Tibial artery (tissue), 4 donors: ENCODE results near the gene ELF3.

Source experiments
- DNase-seq, 2 donors: peaks; one replicate each; pipeline ENCODE4 v3.0.0-alpha.2; 2019
- H3K27ac ChIP-seq, 2 donors: fragments of 200-600 bp; sonication (generic) in 1 of 2; 1 replicate in 1 of 2; 2 replicates in 1 of 2; pipeline ENCODE4 v1.5.1; 2018 to 2019; ENCODE audit warnings: mild to moderate bottlenecking in 1 of 2
- H3K27me3 ChIP-seq, 2 donors: fragments of 200-600 bp; sonication (generic) in 1 of 2; one replicate each; pipeline versions ENCODE4 v1.5.1 to v1.6.0; 2016 to 2019
- H3K36me3 ChIP-seq, 3 donors: fragments of 200-600 bp; sonication (generic) in 2 of 3; one replicate each; pipeline ENCODE4 v1.5.1; 2016 to 2019; ENCODE audit warnings: mild to moderate bottlenecking in 2 of 3
- H3K4me1 ChIP-seq, 4 donors: fragments of 200-600 bp; sonication (generic) in 2 of 4; 1 replicate in 3 of 4; 2 replicates in 1 of 4; pipeline ENCODE4 v1.5.1; 2016 to 2019
- H3K4me3 ChIP-seq, 2 donors: fragments of 200-600 bp; sonication (generic) in 1 of 2; 1 replicate in 1 of 2; 2 replicates in 1 of 2; pipeline ENCODE4 v1.5.1; 2018 to 2019; ENCODE audit warnings: mild to moderate bottlenecking in 2 of 2
- H3K9me3 ChIP-seq, 3 donors: fragments of 200-600 bp; sonication (generic) in 1 of 3; one replicate each; pipeline ENCODE4 v1.5.1; 2016 to 2019
- intact Hi-C: fragments of 100-400 bp; cut with DNase I; formaldehyde crosslinking; loops from one replicate; pipeline ENCODE4 v1.15.0; 2023; ENCODE audit warnings: low total_unique reads
- TF ChIP-seq, protein P1 (sequence below), 2 experiments: fragments of 200-600 bp in 1 of 2; fragments of 450-650 bp in 1 of 2; IDR thresholded peaks; one replicate each; pipeline ENCODE4 v1.5.1; 2017 to 2019; ENCODE audit warnings: antibody characterized with exemption in 2 of 2, mild to moderate bottlenecking in 1 of 2, moderate library complexity in 1 of 2

ELF3 gene

DNA sequence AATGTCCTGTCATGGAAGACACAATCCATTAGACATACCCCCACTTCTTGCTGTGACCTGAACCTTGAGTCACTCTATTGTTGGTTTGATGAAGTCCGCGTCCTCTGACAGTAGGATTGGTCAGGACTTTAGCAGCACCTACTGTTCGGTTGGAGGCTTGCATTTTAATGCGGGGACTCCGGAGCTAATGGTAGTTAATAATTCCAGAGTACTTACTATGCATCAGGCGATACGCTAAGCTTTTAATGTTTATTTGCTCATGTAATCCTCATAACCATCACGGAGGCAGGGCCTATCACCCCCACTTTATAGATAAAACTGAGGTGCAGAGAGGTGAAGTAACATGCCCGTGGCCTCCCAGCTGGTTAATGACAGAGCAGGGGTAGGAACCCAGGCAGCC is 7.9 kb upstream of the ELF3 start:
- no peak overlapping the region for H3K4me3 ChIP-seq
- no peaks in the 10 kb centered on the region for H3K27me3 ChIP-seq
- TF ChIP-seq, protein P1, sequence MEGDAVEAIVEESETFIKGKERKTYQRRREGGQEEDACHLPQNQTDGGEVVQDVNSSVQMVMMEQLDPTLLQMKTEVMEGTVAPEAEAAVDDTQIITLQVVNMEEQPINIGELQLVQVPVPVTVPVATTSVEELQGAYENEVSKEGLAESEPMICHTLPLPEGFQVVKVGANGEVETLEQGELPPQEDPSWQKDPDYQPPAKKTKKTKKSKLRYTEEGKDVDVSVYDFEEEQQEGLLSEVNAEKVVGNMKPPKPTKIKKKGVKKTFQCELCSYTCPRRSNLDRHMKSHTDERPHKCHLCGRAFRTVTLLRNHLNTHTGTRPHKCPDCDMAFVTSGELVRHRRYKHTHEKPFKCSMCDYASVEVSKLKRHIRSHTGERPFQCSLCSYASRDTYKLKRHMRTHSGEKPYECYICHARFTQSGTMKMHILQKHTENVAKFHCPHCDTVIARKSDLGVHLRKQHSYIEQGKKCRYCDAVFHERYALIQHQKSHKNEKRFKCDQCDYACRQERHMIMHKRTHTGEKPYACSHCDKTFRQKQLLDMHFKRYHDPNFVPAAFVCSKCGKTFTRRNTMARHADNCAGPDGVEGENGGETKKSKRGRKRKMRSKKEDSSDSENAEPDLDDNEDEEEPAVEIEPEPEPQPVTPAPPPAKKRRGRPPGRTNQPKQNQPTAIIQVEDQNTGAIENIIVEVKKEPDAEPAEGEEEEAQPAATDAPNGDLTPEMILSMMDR (IDR thresholded peaks at IDR 0.05), result no peak
- peaks cover 0 to under 1% (median 0%) of the 10 kb centered on the region in 4 donors for H3K4me1 ChIP-seq
- no peak overlapping the region for H3K27ac ChIP-seq
- no peaks in the 10 kb centered on the region for H3K9me3 ChIP-seq
- intact Hi-C loops, result no loop called here
- no peak for DNase-seq
- peaks cover 48 to 87% (median 78%) of the 10 kb centered on the region in 3 donors for H3K36me3 ChIP-seq

DNA sequence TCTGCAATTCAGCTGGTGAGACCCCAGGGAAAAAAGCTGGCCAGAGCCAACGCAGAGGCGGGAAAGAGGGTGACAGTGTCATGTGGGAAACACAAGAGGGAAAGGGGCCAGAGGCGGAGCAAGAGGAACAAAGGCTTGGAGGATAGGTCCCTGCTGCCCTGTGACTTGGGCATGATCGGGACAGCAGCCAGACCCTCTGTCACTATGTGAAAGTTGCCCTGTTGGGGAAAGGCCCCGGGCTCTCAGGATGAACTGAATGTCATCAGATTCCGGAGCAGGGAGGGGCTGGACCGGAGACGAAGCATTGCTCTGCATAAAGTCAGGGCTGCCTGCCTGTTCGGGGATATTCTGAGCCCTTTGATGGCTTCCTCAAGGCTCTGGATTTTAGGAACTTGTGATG is 5.7 kb upstream of the ELF3 start:
- H3K27ac ChIP-seq, result no peak overlapping the region
- no peaks in the 10 kb centered on the region for H3K27me3 ChIP-seq
- DNase-seq, result no peak
- H3K4me3 ChIP-seq, result no peak overlapping the region
- H3K9me3 ChIP-seq, result no peaks in the 10 kb centered on the region
- intact Hi-C loops, result no loop called here
- TF ChIP-seq, protein P1 (IDR thresholded peaks at IDR 0.05), result no peak
- H3K4me1 ChIP-seq, result peaks cover 0 to 6% (median 0%) of the 10 kb centered on the region in 4 donors
- H3K36me3 ChIP-seq, result peaks cover 37 to 69% (median 68%) of the 10 kb centered on the region in 3 donors

DNA sequence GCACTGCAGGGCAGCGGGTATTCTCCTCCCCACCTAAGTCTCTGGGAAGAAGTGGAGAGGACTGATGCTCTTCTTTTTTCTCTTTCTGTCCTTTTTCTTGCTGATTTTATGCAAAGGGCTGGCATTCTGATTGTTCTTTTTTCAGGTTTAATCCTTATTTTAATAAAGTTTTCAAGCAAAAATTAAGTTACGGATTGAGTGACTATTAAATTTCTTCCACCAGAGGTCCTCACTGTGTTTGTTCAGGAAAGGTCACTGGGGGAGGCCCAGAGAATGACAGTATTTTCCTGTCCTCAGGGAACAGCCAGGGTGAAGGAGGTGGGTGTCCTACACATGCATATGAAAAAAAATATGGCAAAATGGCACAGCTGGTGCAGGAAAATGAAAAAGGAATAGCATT is 4.4 kb upstream of the ELF3 start:
- DNase-seq, result no peak
- Histone ChIP-seq H3K4me1 (peaks cover 0 to 6% (median 0%) of the 10 kb centered on the region in 4 donors), H3K36me3 (peaks cover 37 to 57% (median 56%) of the 10 kb centered on the region in 3 donors), H3K9me3 (no peaks in the 10 kb centered on the region), H3K4me3 (no peak overlapping the region), H3K27me3 (no peaks in the 10 kb centered on the region), H3K27ac (no peak overlapping the region)
- intact Hi-C loops, result no loop called here
- TF ChIP-seq, protein P1 (IDR thresholded peaks at IDR 0.05), result peak; percentile 27 to 30

DNA sequence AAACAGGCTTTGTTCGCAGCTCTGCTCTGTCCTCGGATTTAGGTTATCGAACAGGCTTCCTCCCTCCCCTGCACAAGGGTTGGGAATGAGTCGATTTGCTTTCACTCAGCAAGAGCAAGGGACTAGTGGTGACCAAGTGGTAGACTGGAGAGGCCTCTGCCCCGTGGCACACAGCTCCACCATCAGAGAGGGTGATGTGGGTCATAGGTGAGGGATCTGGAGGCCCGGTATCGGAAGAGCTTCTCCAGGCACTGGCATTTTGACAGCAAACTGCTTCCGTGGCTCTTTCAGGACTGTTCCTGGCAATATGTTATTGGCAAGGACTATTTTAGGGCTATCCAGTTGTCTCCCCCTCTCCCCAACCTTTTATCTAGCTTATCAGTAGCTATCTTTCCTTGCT is 3.1 kb upstream of the ELF3 start:
- no peak for DNase-seq
- Histone ChIP-seq H3K9me3 (no peaks in the 10 kb centered on the region), H3K27ac (no peak overlapping the region), H3K27me3 (no peaks in the 10 kb centered on the region), H3K4me1 (peaks cover 0 to 6% (median 0%) of the 10 kb centered on the region in 4 donors), H3K36me3 (peaks cover 31 to 52% (median 44%) of the 10 kb centered on the region in 3 donors), H3K4me3 (no peak overlapping the region)
- TF ChIP-seq, protein P1 (IDR thresholded peaks at IDR 0.05), result no peak
- intact Hi-C loops, result no loop called here

DNA sequence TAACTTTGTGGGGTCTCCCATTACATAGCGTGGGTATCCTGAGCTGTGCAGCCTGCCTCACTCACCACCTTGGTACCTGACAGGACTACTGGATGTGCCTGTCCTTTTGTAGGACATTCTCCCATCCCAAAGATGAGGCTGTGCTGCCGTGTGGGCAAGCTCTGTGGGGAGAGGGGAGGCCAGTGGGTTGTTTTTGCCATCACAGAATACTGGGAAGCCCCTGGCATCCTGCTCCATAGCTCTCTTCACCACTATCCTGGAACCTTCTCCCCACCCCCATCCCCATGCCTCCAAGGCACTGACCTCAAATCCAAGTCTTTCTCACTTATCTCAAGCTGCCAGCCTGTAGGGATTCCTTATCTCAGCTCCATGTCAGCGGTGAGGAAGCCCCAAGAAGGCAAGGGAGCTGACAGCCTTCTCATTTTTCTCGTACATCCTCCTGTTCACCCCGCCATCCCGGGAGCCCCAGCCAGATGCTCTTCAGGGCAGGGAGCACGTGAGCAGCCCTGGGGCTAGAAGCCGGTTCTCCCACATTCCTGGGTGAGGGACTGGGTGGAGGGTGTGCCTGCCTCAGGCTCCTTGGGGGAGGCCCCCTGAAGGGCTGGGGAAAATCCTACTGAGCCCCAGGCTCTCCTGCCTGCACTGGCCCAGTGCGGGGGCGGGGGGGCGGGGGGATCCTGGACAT is 2.4 kb upstream of the ELF3 start:
- peaks cover 28 to 52% (median 38%) of the 10 kb centered on the region in 3 donors for H3K36me3 ChIP-seq
- no peaks in the 10 kb centered on the region for H3K27me3 ChIP-seq
- peaks cover 0 to 6% (median 0%) of the 10 kb centered on the region in 4 donors for H3K4me1 ChIP-seq
- no peaks in the 10 kb centered on the region for H3K9me3 ChIP-seq
- intact Hi-C loops, result no loop called here
- TF ChIP-seq, protein P1 (IDR thresholded peaks at IDR 0.05), result no peak
- DNase-seq, result no peak
- no peak overlapping the region for H3K4me3 ChIP-seq
- H3K27ac ChIP-seq, result no peak overlapping the region
